Measurements from ENCODE around the gene CDK18.
A peak's percentile ranks its signal among the peaks of the same experiment; 100 is the strongest.

Gene CDK18

DNA sequence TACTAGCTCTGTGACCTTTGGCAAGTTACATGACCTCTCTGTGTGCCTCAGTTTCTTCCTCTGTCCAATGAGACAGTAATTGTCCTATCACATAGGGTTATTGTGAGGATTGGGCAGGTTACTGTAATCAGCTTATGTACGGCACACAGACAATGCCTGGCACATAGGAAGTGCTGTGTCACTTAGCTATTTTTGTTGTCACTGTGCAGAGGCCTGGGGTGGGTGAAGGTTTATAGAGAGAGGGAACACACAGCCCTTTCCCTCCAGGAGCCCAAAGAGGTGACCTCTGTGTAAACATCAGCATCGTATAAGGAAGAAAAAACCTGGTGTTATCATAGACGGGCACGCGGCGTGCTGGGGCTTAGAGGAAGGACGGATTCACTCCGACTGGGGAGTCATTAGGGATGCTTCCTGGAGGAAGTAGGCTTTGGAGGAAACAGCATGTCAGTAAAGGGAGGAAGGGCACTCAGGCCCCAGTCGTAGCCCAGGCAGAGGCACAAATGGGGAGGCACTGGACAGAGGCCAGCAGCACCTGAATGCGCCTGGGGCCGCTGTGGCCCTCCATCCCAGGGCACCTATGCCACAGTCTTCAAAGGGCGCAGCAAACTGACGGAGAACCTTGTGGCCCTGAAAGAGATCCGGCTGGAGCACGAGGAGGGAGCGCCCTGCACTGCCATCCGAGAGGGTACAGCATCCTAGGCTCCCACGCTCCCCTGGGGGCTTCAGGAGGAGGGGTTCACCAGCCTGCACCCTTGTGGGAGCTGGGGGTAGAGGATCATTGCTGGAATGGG, 21.2 kb downstream of the CDK18 start:
- no peak for DNase-seq

DNA sequence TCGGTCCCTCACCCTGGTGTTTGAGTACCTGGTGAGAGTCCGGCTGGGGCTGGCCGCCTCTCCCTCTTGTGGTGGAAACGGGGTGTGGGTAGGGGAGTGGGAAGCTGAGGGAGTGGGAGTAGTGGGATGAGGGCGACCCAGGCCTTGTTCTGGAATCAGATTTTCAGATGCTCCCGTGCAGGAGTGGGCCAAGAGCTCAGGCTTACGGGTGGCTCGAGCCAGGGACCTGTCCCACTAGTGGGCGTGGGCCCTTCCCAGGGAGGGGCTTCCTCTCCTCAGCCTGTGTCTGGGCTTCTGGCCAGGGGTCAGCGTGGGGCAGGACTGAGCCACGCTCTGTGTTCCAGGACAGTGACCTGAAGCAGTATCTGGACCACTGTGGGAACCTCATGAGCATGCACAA, 22.0 kb downstream of the CDK18 start:
- no peak for DNase-seq

DNA sequence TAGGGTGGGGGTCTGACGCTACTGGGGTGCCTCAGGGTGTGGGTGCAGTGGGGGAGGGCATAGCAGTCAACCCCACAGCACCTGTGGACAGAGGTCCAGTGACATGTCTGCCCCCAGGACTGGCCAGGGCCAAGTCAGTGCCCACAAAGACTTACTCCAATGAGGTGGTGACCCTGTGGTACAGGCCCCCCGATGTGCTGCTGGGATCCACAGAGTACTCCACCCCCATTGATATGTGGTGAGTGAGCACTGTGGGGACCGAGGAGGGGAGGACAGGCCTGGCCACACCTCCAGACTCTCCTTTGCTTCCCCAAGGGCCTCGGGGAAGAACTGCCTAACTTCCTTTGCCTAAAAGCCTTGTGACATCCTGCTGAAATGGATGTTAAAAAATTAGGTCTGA, 23.5 kb downstream of the CDK18 start:
- DNase-seq: no peak

DNA sequence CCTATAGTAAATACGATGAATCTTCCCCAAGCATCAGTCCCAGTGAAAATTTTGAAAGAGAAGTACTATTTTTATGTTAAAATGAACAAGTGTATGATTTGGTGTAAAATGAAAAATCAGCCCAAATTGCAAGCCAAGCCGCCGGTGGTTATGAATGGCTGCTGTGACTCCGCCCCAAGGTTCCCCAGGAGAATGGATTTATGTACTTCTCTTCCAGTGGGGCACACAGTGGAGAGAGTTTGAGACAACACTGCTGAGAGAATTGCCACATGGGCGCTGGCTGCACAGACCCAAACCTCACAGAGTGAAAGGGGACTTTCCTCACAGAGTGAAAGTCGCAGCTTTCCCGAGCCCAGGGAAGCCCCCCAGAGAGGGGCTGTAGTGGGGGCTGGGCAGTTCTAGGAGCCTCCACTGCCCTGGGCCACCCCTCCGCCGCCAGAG, 24.0 kb downstream of the CDK18 start:
- no peak for DNase-seq

DNA sequence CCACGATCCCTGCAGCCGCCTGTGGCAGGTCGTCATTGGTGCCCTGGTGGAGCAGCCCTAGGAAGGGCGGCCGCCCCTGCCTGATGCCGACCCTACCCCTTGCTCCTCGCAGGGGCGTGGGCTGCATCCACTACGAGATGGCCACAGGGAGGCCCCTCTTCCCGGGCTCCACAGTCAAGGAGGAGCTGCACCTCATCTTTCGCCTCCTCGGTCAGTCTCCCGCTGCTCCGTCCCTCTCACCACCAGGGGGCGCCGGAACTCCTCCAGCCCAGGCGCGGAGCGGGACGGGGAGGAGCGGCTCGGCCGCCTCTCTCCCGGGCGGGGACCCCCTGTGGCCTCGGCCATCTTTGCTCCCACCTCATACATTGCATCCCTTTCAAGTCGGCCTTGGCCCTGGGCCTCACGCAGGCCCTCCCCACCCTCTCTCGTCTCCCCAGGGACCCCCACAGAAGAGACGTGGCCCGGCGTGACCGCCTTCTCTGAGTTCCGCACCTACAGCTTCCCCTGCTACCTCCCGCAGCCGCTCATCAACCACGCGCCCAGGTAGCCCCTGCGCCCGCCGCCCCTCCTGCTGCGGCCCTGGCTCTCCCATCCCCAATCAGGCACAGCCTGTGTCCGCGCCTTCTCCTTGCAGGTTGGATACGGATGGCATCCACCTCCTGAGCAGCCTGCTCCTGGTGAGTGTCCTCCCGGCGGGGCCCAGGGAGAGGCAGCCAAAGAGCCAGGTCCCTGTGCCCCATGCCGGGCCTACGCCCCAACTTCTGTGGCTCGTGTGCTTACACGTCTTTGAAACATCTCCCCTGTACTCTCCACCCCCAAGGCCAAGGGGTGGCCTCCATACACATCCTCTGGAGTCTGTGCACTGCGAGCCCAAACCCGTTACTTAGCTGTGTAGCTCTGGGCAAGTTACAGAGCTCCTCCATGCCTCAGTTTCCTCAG, 24.7 kb downstream of the CDK18 start:
- peak; percentile 72 to 84 (median 82) for DNase-seq

DNA sequence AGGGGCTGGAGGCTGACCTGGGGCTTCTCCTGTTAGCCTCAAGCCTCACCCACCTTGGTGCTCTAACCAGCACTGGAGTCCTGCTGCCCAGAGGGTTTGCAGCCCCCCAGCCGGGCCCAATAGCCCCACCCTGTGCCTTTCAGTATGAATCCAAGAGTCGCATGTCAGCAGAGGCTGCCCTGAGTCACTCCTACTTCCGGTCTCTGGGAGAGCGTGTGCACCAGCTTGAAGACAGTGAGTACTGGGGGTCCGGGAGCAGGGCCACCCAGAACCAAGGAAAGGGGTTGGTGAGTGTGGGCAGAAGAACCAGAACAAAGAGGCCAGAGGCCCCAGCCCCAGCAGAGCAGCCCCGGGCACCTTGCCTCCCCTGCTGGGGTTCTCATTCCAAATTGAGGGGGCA, 25.6 kb downstream of the CDK18 start:
- no peak for DNase-seq

DNA sequence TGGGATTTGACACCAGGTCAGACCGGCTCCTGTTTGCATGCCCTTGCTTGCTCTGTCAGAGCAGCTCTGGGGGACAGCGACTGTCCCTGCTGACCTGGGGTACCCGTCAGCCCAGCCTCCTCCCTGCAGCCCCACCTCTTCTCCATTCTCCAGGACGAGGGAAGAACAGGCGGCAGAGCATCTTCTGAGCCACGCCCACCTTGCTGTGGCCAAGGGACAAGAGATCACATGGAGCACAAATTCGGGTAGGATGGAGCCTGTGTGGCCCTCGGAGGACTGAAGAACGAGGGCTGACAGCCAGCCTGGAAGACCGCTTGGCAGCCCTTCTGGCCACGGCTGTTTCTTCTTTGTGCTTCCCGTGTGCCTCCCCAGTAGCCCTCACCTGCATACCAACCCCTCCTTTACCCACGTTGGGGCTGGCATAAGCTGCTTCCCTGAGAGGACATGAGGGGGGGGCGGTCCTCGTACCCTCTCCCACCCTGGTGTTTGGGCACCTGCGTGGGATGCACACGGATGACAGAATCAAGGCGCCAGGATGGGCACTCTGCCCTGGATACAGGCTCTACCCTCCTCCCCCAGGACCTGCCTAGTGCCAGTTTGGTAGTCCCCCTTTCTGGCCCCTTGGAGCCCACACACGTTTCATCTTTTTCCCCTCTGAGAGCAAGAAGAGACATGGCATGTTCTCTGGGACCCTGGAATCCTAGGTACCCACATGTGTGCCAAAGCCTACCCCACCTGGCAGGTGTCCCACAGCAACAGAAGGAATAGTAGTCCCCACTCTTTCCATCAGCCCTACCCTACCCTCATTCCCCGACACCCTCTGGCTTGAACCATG, 26.9 kb downstream of the CDK18 start:
- DNase-seq: no peak

DNA sequence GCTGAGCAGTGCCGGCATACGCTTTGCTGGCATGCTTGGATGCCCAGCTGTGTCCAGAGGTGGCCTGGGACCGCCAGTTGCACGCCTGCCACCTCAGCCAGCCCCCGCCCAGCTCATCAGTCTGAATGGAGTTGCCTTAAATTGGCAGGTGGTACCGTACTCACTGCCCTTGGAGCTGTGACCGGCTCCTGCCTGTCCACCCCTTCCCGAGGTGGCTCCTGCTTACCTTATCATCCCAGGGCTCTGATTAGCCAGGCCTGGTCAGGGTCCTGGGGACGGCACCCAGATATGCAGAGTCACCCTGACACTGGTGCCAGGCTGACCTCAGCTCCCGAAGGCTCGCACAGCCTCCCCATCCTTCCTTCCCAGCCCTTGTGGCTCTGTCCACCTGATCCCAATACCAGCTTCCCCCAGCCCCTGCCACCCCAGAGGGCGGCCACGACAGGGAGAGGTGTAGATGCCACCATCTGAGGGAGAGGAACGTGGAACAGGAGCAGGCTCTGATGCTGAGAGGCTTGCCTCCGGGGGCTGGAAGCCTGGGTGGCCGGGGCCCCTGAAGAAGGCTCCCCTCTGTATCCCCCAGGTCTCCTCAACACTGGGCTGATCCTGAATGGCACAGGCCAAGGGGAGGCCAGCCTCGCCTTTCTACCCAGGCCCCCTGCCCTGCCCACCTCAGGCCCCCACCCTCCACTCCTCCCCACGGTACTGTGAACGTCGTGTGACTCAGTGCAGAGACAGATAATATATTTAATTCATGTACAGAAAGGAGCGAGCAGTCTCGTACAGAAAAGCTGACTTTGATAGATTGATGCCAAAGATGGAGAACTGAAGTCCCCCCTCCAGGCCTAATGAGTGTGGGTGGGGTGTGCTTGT, 27.8 kb downstream of the CDK18 start:
- no peak for DNase-seq

DNA sequence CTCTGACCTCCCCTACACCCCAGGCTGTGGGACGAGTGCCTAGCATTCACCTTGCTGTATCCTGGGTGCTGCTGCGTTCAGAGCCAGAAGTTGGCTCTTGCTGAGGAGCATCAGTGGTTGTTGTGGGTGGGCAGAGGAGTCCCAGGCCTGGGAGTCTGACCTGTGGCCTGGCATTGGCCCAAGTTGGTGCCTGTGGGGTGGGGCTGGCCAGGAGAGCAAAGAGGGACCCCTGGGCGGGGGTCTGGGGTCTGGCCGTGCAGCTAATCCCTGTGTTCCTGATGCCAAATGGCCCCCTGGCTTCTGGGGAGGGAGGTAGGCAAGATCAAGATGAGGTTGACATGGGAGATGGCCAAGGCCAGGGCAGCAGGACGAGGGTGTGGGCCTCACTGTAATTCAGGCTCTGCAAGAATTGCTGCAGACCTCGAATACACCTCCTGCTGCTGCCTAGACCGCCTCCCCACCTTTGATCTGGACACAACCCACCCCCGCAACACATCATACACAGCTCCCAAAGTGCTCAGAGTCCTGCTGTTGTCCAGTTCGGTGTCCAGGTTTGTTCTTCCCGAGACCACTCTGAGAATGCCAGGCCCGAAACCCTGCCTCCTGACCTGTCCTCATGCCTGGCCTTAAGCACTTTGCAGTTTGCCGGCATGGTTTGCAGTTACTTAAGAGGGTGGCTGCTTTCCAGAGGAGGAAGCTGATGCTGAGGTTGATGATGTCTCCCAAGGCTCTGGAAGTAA, 28.7 kb downstream of the CDK18 start:
- no peak for DNase-seq

DNA sequence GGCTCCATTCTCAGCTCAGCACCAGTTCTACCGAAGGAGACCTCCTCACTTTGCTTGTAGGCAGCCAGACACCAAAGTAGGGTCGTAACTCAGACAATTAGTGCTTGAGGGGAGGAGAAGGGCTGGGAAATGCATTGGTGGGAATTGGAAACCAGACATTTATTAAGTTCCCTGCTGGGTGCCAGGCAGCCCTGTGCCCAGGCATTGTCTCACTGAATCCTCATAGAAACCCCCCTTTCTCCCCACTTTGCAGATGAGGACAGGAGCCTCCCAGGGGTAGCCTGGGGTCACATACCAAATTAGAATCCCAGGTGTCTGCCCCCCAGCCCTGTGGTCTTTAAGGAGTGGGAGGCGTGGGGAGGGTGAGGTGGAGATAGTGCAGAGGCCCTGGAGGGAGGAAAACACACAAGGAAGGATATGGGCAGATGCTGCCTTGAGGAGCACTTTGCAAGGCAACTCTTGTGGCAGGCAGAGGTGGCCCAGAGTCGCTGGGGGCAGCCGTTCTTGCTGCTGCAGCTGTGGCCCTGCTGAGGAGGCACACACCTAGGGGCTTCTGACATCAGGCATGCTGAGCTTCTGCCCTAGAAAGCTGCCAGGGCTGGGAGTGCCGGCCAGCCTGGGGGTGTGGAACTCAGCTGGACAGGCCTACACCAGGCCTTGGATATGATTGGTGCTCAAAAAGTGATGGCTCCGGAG, 29.4 kb downstream of the CDK18 start:
- DNase-seq: no peak

DNA sequence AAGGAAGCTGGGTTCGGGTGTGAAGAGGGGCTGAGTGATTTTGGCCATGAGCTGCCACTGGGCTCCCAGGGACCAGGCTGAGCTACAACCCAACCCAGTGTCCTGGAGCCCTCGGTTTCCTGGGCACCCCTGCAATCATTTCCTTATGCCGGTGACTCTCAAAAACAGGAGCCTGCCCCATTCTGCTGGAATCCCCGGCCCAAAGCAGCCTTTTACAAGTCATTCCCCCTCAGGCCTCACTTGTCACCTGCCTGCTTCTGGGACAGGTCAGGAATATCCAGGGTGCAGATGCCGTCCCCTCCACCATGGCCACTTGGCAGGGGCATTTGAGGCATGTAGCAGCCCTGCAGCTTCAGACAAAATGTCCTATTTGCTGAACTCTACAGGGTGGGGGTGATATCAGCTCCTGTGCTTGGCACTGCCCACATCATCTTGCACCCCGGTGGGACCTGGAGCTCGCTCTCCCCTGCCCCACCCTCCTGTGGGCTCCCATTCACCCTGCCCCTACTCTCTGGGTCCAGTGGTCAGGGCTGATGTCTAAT, 30.0 kb downstream of the CDK18 start:
- no peak for DNase-seq

DNA sequence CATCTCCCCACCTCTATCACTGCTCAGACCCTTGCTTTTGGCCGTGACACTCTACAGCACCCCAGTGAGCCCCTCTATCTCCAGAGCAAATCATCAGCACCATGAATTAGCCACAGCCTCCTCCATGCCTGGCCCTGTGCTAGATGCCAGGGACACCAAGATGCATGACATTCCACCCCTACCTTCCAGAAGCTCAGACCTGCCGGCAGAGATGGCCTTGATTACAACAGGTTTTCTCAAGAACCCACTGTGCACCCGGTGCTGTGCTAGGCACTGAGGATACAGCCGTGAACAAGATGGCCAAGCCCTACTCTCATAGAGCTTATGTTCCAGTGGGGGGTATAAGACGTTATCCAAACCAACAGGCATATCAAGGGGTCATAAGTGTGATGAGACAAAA, 30.6 kb downstream of the CDK18 start:
- no peak for DNase-seq

DNA sequence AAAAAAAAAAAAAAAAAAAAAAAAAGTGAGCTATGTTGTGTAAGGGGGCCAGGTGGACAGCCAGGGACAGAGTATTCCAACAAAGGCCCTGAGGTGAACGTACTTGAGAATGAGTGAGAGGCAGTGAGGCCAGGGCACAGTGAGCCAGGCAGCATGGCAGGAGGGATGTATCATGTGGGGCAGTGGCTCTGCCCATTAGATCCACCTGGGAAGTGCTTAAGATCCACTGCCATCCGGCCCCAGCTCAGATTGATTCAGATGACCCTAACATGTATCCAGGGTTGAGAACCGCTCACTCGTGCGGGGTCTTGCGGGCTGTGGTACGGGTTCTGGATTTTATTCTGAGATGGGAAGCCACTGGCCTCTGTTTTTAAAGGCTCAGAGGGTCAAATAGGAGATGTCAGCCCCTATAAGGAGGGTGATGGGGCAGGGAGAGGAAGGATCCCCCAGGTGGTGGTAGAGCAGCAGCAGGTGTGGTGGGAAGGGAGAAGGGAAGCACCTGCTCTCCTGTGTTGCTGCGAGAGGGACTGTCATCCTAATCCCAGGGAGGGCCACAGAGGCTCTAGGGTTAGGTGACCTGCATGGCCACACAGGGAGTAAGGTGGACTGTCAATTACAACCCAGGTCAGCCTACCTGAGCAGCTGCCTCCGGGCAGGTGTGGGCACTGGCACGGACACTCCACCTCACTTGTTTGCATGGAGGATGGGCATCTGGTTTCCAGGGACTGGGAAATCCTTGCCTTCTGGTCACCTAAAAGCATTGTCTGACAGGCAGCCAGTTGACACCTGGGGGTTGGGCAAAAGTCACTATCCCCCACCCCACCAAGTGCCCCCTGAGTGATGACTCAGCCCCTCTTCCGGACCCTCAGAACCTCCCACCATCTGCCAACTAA, 31.6 kb downstream of the CDK18 start:
- DNase-seq: no peak

DNA sequence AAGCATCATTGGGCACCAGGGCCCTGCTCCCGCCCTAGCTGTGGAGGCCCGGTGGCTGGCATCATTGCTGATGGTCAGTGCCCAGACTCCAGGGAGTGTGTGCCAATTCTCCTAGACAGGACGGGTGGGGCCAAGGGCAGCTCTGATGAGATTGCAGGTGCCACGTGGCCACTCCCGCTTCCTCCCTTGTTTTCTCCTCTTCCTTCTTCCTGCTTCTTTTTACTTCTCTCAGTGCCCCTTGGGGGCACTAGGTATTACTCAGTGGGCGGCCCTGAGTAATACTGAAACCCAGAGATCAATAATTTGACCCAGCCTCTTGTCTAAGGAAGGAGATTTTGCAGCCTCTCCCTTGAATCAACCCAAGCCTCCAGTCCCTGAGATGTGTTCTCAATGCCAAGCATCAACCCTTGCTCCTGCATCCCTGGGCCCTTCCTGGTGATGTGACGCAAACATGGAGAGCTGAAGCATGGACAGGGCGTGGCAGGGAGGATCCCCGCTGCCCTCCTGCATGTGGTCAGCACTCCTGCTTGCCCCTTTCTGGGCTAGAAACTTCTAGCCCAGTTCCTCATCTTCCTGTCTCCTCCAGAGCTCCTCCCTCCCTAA, 32.4 kb downstream of the CDK18 start:
- no peak for DNase-seq

DNA sequence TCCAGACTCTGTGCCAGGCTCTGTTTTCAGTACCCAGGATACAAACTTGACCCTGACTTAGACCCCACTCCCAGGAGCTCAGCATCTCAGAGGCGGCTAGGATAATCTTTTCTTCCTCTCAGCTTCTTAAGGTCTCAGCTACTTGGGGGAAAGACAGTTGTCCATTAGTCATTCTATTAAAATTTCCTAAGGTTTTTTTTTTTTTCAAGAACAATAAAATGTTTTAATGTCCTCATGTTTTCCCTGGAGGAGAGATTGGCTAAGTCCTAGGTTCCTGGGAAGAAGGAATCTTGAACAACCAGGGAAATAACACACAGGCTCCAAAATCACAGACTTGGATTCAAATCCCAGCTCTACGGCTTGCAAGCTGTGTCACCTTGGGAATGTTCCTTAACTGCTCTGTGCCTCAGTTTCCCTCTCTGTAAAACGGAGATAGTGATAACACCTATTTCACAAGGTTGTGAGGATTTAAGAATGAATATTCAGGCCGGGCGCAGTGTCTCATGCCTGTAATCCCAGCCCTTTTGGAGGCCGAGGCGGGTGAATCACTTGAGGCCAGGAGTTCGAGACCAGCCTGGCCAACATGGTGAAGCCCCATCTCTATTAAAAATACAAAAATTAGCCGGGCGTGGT, 33.0 kb downstream of the CDK18 start:
- DNase-seq: no peak

DNA sequence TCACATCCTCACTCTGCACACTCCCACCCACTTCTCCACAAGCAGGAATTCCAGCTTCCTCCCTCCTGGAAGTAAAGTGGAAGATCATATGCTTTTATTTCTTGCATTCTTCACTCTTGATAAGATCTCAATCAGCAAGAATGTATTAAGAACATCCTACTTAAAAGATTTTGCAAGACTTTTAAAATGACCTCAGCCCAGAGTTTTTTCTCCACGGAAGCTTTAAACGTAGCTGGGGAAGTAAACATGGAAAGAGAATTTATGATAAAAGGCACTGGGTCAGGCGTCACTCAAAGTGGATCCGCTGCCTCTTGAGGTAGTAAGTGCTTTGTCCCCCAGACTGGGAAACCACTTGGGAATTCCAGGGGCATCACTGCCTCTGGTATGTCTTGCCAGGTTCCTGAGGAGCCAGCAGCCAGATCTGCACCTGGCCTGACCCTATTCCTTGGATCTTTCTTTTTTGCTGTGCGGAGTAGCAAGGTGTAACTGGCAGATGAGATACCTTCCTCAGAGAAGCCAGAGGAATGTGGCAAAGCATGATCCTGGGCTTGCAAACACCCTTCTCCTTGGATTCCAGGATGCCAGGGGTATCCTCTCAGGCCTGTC, 33.9 kb downstream of the CDK18 start:
- no peak for DNase-seq

DNA sequence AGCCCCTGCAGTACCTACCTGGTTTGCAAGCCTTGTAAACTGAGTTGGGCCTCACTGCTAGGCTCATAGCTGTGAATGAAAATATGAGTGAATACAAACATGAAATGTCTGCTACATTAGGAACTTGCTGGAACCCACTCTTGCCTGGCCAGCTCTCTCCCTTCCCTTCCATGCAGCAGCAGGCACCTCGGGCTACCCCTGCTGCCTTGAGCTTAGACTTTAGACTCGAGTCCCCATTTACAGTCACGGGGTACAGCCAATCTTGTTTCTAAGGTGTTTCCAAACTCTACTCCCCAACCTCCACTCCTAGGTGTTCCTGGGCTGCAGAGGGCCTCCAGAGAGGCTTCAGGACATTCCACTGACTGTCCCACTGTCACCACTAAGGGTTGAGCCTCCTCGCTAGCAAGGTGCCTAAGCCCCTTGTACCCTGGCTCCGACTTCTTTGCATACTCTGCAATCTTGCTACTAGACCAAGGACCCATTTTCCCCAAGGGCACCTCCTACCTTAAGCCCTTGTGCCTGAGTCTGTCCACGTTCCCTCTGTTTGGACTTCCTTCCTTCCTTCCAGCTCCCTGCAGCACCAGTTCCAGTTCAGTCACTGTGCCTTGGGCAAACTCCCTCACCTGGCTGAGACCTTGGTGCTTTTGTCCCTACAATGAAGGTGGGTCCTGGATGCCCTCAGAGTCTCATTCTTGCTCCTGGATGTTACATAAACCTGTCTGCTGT, 36.9 kb downstream of the CDK18 start:
- no peak for DNase-seq
